Non-pigmented ciliary epithelial cell (primary cell): ENCODE data around the gene PCGF5.
"Not testable (repeated sequence)": the region's sequence is repeated elsewhere in the genome, so short reads cannot be mapped to it uniquely, and the experiment has no call there.

Source experiments
- DNase-seq: peaks from one replicate; pipeline ENCODE4 v3.0.0-alpha.2; 2010; ENCODE audit warnings: low read depth

Gene PCGF5

DNA sequence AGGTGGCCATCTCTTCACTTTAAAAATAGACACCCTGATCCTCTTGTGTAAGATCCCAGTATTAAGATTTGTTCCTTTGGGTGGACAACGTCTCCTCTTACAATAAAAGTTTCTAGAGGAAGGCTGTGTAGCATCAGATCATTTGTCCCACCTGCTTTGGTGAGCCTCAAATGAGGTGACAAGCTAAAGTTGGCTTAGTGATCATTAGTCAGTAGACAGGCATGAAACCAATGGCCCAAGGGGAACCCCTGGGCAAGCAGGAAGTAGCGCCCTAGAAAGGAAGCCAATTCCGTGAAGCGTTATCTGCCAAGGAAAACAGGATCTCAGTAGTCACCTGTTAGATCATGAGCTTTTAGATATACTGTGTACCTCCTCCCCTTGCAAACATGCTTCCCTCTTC lies 66.8 kb downstream of the PCGF5 start:
- no peak for DNase-seq

DNA sequence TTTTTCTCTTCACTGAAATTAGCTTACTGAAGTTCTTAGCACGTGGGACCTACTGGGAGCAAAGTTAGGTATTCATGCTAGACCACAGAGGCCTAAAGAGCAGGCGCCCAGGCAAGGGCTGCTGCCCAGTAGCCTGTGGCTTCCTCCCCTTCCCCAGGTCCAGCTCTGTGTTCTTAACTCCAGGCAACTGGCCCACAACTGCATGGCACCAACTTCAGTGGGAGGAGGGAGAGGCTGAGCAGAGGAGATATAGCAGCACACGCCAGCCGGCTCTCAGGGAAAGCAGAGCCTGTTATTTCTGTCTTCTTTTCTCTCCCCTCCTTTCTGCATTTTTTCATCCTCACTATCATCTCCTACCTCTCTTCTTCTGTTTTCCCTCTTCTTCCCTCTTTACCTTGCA lies 67.4 kb downstream of the PCGF5 start:
- DNase-seq: no peak

DNA sequence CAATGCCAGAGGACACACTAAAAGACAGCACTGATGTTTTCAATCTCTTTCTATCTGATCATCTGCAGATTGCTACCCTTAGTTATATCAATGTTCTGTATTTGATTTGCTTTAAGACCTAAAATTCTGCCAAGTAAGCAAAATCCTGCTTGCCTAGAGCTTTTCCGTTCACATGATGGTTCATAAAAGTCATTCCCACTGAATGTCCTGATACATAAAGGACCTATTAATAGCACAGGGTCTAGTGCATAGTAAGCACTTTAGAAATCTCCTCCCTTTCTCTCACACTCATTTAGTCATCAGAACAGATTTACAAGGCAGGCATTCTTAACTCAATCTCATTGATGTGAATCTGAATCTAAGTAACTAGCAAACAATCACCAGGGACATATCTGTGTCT lies 68.8 kb downstream of the PCGF5 start:
- no peak for DNase-seq

DNA sequence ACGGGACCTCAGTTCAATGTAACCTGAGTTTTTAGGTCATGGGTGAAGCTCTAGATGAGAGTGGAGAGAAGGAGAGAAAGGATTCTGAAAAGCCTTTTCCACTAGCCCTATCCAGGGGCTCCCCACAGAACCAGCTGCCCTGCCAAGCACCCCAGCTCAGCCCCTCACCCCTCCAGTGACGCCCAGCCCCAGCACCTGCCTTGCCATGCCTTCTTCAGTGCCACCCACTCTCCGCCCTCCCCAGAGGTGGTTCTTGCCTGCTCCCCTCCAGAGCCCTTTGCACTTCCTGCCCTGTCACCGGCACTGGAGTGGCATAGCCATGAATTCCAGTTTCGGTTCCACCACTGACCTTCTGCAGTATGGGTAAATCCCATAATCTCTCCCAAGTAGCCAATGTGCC lies 70.1 kb downstream of the PCGF5 start:
- no peak for DNase-seq

DNA sequence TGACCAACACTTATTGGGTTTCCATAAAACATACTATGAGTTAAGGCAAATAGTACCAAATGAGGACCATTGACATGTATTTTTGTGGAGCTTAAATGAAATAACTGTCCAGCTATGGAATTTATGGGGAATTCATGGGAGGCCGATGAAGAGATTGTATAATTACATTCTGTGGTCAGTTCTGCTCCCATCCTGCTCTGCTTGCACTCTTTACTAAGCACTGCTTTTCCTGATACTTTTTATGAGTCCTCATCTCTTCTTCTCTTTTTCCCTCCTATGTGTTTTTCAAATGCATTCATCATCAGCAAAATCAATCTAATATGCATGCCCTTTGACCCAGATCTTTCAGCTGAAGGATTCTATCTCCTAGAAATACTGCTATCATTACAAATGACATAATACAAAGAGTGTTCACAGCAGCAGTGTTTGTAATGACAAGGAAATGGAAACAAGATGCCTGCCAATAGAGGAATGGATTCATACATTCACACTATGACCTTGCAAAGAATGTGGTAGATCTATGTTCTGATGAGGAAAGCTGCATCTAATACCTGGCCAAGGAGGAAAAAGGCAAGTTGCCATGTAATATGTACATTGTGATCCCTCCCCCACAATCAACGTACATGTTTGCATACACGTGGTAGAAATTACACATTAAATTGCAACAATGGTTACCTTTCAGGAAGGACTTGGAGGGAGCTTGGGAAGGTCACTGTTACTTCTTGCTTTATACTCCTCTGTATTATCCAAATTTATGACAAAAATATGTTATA lies 73.9 kb downstream of the PCGF5 start:
- no peak for DNase-seq

DNA sequence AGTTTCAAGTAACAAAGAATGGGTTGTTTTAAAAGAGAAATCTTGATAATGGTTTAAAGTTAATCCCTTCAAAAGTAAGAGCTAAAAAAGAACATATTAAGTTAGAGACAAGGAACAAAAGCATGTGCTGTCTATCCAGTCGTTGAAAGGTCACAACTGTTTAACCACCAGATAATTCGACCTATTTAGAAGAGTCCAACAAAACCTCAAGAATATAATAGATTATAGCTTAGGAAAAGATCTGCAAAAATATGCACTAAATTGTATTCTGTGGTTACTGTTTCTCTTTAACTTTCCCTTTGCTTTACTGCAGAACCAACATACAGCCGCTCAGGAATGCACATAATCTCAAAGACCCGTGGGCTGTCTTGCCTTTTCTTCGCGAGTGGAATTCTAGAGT lies 74.9 kb downstream of the PCGF5 start:
- DNase-seq: no peak

DNA sequence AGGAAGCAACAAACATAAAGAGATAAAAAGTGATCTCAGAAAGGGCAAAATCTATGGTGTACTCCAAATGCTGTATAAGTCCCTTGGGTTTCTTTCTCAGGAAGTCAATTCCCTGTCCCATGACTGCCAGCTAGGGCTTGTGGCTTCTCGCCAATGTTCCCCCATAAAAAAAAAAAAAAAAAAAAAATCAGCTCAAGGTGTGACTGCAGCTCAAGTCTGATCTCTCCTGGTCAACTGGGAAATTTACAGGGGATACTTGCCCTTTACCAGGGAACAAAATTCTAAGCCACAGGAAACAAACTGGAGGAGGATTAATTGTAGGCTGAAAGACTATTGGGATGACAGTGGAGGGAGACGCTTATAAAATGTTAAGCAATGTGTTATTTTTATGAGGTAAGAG lies 76.0 kb downstream of the PCGF5 start:
- no peak for DNase-seq

DNA sequence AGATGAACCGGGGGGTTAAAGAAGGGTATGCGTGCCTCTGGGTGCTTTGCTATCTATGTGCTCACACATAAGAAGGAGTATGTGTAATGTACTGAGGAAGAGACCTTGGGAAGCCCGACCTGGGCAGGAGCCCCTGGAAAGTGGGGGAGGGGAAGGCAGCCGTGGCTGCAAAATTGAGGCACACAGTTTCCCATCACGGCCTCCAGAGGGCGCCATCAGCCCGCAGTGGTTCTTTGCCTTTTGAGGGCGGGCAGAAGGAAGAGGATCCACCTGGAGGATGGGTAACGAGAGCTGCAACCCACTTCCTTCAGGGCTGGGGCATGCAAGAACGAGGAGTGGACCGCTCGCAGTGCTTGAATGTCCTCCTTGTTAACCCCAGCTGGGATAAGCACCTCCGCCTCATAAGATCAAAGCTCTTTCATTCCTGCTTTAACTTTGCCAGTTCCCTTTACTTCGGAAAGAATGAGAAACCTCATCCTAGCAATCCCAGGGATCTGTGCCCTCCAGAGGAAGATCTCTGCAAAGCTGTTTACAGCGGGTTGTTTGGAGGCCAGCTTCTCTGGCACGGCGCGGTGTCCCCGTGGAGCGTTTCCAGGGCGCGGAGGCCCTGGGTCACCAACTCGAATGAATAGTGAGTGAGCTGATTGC lies 77.9 kb downstream of the PCGF5 start:
- DNase-seq: no peak

DNA sequence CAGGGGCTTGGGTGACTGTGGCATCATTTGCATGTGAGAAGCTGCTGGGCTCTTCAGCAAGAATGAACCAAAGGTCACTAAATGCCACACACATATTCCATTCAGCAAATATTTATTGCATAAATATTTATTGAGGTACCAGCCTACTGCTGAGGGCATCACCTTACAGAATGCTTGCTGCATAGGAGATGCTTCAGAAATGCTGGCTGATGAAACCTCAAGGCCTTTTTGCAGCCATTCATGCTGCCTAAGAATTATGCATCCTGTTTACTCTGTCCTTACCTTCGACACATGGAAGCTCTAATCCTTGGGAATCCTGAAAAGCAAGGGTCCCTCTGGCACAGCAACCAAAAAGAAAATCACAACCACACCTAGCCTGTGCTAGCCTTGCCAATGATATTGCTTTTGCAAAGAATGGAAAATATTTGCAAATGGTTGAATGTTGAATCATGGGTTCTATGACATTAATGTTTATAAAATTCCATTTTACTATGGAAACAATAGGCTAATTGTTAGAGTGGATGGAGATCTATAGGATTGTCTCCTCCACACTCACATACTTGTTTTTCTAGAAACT lies 79.6 kb downstream of the PCGF5 start:
- no peak for DNase-seq

DNA sequence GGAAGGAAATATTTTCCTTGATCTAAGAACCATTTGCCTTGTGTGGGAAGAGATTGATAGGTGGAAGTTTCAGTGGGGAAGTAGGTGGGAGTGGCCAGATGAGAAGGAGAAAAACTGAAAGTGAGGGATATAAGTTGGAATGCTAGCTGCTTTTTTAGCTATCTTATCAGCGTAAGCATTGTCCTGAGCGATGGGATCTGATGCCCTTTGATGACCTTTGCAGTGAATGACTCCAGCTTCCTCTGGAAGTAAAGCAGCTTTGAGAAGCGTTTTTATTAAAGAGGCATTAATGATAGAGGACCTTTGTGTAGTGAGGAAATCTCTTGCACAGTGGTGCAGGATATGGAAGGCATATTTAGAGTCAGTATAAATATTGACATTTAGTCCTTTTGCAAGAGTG lies 82.5 kb downstream of the PCGF5 start:
- not testable (repeated sequence) for DNase-seq

DNA sequence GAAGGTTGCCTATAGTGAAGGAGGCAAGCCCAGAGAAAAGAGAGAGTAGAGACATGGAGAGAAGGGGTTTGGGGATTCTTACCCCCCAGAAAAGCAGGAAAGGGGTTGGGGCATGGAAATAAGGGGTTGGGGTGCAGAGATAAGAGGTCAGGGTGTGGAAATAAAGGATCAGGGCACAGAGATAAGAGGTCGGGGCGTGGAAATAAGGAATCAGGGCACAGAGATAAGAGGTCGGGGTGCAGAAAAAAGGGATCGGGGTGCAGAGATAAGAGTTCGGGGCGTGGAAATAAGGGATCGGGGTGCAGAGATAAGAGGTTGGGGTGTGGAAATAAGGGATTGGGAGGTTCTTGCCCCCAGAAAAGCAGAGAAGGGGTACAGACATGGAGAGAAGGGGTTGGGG lies 85.5 kb downstream of the PCGF5 start:
- DNase-seq: not testable (repeated sequence)

DNA sequence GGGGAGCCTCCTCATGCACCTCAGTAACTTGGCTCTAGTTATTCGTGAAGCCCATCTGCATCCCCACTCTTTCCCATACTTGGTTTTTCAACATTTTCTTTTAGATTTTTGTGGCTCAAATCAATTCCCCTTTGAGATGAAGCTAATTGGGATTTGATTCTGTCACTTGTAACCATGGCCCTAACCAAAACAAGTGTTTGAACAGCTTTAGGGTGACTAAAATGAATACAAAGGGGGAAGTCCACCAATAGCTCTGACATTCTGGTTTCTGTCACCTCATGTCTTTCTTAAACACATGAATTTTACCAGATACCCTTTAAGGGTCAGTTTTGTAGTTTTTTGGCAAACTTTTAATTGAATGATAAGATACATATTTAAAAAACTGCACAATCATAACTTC lies 87.0 kb downstream of the PCGF5 start:
- no peak for DNase-seq

DNA sequence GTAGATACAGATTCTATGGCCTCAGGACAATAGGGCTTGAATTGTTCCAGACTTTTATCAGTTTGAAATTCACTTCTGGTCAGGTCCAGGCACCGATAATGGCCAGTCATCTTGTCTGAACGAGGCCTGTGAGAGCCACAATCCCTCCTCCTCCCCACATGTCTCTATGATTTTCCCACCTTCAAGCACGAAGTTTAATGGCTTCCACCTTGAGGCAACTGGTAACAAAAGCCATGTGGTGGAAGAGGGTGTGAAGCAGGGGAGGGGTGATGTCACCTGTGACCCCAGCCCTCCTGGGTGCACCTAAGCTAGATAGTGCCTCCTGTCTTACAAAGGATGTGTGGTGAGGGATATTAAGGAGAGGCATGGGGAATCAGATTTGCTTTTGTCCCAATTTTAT lies 89.2 kb downstream of the PCGF5 start:
- no peak for DNase-seq

DNA sequence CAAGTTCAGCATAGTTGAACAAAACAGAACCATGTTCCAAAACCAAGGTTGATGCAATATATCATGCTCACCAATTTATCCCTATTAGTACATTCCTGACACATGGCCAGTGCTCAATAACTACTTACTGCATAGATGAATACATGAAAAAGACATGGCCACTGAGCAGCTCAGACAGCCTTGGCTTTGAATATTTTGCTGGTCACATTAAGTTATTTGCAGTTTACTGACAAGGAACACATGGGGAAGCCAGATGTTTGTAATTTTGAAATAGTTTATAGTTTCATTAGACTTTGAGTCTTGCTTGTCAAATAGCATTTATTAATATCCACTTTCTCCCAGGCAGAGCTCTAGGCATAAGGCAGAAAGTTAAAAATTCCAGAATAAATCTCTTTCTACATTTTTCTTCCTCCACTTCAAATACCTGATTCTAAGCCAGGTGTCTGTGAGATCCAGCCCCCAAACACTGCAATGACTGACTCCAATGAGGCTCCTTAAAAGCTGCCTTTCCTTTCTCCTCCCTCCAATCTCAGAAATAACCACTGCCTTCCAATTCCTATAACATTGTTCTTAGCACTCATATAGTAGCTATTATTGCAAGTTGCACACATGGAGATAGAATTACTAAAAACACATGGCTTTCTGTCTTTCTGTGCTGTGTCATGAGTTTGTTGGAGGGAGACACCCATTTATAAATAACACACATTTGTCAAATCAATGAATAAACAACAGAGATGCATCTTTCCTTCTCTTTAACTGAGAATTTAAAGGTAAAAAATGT lies 91.3 kb downstream of the PCGF5 start:
- no peak for DNase-seq

DNA sequence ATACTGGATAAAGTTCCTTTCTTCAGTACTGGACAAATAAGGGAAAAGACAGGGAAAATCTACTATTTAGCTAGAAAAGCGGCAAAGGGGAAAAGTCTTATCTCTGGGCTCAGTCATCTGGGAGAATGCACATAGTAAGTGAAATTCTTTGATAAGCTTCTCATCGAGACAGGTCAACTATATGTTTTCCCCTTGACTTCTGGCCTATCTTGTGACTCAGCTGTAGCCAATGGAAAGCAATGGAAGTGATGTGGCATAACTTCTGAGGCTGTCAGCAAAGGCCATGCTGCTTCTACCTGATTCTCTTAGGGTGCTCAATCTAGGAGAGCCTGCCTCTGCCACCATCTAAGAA lies 91.9 kb downstream of the PCGF5 start:
- no peak for DNase-seq

DNA sequence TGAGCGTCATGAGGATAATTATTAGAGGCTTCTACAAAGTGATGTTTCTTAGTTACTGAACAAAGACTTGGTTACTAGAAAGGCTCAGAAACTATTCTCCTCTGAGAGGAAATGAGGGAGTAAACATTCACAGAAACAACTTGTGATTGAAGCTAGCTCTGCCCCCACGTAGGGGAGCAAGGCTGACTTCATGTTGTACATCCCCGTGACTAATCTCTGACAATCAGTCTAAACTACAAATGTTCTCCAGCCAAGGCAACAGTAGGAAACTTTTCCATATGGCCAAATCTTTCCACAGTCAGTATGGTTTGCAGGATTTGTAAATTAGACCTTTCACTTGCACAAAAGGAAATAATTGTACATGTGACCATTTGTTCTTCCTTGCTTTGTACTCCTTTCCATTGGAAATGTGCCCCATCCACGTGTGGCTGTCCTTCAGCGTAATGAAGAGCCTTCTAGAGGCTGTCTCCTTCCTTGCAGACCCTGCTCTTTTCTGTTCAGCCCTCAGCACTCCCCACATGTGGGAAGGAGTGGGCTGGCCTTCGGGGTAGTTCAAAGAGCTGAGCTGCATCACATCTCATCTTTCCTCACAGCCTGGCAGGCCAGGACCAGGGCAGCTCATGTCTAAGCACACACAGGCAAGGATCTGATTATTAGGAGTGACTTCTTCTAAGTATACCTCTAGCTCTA lies 93.5 kb downstream of the PCGF5 start:
- DNase-seq: peak; percentile 75

DNA sequence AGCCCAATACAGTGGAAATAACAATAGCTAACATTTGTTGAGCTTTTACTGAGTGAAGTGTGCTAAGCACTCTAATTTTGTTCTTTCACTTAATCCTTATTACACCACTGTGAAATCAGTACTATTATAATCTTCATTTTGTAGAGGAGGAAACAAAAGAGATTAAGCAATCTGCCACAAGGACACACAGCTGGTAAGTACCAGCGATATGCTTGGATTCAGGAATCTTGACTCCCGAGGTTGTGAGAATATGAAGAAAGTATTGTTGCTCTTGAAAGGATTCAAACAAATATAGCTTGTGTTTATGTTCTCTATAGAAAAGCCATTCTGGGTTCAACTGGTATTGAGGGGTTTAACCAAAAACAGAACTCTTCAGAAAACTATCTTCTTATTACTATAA lies 96.0 kb downstream of the PCGF5 start:
- no peak for DNase-seq

DNA sequence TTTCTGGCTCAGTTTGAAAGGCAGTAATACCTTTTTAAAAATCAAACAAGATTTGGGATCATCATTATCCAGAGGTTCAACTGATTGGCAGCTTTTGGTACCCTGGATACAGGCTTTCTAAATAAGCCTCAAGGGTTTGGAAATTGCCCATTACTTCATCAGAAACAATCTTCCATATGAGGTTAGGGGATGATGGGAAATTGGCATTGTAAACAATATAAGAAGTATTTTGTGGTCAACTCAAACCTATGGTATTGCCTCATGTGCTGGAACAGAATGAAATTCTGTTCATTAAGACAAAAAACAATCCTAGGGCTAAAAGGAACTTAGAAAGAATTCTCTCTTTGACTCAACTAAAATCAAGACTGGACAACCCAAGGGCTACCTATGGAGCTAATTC lies 97.1 kb downstream of the PCGF5 start:
- DNase-seq: no peak

DNA sequence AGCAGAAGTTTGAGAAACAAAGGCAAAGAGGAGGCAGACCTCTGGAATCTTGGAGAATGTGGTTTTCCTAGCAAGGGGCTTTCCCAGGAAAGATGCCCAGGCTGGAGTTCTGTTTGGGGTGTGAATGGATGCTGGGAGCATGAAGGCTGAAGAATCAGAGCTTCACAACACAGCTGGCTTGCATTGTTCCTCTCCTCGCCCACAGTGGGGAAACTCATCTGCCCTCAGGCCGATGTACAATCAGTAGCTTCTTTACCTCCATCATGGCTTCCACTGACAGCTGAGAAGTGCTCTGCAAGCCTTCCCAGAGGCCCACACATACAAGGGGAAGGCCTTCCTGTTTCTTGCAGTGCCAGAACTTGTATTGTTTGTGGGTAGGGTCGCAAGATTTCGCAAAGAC lies 98.9 kb downstream of the PCGF5 start:
- DNase-seq: no peak

DNA sequence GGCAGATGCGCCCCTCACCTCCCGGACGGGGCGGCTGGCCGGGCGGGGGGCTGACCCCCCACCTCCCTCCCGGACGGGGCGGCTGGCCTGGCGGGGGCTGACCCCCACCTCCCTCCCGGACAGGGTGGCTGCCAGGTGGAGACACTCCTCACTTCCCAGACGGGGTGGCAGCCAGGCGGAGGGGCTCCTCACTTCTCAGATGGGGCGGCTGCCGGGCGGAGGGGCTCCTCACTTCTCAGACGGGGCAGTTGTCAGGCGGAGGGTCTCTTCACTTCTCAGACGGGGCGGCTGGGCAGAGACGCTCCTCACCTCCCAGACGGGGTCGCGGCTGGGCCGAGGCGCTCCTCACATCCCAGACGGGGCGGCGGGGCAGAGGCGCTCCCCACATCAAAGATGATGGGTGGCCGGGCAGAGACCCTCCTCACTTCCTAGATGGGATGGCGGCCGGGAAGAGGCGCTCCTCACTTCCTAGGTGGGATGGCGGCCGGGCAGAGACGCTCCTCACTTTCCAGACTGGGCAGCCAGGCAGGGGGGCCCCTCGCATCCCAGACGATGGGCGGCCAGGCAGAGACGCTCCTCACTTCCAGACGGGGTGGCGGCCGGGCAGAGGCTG lies 102.9 kb downstream of the PCGF5 start:
- not testable (repeated sequence) for DNase-seq

DNA sequence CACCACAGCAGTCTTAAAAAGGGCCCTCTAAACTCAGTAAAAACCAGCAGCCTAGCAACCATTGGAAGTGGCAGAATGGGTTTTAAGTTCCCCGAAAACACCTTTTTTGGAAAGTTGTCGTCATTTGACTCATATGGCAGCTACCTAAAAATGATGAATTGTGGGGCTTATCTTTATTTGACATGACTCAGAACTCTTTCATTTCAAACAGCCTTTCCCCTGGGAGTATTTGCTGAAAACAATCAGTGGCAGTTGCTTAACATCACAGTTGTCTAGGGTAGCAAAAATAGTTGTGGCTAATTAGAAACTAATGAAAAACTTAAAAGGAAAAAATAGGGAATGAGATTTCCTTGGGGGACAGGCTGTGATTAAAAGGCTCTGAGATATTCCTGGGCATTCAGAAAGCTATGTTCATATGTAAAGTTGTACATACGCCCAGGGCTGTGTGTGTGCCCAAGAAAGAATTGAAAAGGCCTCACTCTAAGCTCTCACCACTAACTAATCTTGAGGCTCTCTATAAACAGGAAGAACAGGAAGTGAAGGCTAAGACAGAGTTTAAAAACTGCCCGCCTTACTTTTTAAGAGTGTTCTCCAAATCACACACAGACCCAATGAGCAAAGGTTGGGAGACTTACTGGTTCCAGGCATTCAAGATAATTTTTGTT lies 108.0 kb downstream of the PCGF5 start:
- DNase-seq: no peak
